ENCODE data around the gene GAS7. TPM values are rescaled to one million over a fixed set of nuclear protein-coding genes. Genes with fewer than 3 reads are reported as not detected.

GAS7 gene
- total RNA-seq, 2 donors from 2014 or later, result 10.3 to 144 TPM

GRCh38 chr17:9880582-9880999 lies 317.8 kb downstream of the GAS7 start:
- H3K9me3 ChIP-seq, result no peaks in the 10 kb centered on the region
- H3K27me3 ChIP-seq (replicated peaks; ENCODE audit: insufficient read depth), result no peaks in the 10 kb centered on the region
- H3K4me3 ChIP-seq, result no peak overlapping the region
- H3K4me1 ChIP-seq (replicated peaks), result no peaks in the 10 kb centered on the region
- 61% methylated on average over 3 of the region's 3 CpGs for WGBS
- TF ChIP-seq, protein P1, sequence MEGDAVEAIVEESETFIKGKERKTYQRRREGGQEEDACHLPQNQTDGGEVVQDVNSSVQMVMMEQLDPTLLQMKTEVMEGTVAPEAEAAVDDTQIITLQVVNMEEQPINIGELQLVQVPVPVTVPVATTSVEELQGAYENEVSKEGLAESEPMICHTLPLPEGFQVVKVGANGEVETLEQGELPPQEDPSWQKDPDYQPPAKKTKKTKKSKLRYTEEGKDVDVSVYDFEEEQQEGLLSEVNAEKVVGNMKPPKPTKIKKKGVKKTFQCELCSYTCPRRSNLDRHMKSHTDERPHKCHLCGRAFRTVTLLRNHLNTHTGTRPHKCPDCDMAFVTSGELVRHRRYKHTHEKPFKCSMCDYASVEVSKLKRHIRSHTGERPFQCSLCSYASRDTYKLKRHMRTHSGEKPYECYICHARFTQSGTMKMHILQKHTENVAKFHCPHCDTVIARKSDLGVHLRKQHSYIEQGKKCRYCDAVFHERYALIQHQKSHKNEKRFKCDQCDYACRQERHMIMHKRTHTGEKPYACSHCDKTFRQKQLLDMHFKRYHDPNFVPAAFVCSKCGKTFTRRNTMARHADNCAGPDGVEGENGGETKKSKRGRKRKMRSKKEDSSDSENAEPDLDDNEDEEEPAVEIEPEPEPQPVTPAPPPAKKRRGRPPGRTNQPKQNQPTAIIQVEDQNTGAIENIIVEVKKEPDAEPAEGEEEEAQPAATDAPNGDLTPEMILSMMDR (IDR thresholded peaks at IDR 0.05), result no peak
- TF ChIP-seq POLR2AphosphoS5 (IDR thresholded peaks at IDR 0.05) (no peak), POLR2A (IDR thresholded peaks at IDR 0.05) (no peak)
- intact Hi-C loops (cut with DNase I), result no loop called here
- no peaks in the 10 kb centered on the region for H3K36me3 ChIP-seq
- DNase-seq (ENCODE audit: low spot score), result no peak
- H3K27ac ChIP-seq, result no peak overlapping the region

DNA sequence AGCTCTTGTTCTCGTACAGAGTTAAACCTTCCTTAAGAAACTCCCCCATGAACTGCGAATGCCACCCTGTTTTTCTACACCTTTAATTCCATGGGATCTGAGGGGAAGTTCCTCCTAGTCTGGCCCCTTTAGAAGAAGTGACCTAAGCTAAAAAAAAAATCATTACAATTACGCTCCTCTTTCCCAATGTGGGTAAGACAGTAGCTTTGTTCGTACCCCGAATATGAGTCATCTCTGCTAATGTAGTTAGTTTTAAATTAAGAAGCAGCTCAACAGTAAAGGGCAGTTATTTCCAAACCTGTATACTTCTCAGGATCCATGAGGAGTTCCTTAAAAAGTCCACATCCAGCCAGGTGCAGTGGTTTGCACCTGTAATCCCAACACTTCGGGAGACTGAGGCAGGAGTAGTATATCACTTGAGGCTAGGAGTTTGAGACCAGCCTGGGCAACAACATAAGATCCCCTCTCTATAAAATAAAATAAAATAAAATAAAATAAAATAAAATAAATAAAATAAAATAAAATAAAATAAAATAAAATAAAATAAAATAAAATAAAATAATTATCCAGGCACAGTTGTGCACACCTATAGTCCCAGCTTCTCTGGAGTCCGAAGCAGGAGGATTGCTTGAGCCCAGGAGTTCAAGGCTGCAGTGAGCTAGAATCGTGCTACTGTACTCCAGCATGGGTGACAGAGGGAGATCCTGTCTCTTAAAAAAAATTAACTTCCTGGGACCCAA lies 319.4 kb downstream of the GAS7 start:
- intact Hi-C loops (cut with DNase I), result no loop called here
- H3K27ac ChIP-seq, result no peak overlapping the region
- H3K9me3 ChIP-seq, result no peaks in the 10 kb centered on the region
- TF ChIP-seq POLR2A (IDR thresholded peaks at IDR 0.05), result no peak
- TF ChIP-seq, protein P1 (IDR thresholded peaks at IDR 0.05), result no peak
- TF ChIP-seq POLR2AphosphoS5 (IDR thresholded peaks at IDR 0.05), result no peak
- no peak for DNase-seq (ENCODE audit: low spot score)
- H3K4me3 ChIP-seq, result no peak overlapping the region
- WGBS, result 89% methylated on average over 8 of the region's 8 CpGs
- H3K27me3 ChIP-seq (replicated peaks; ENCODE audit: insufficient read depth), result no peaks in the 10 kb centered on the region
- H3K36me3 ChIP-seq, result no peaks in the 10 kb centered on the region
- no peaks in the 10 kb centered on the region for H3K4me1 ChIP-seq (replicated peaks)

- no peaks in the 10 kb centered on the region for H3K4me1 ChIP-seq (replicated peaks)
- intact Hi-C loops (cut with DNase I), result no loop called here
- H3K36me3 ChIP-seq, result no peaks in the 10 kb centered on the region
- WGBS, result 86% methylated on average over 3 of the region's 3 CpGs
- TF ChIP-seq POLR2AphosphoS5 (IDR thresholded peaks at IDR 0.05) (no peak), POLR2A (IDR thresholded peaks at IDR 0.05) (no peak)
- TF ChIP-seq, protein P1 (IDR thresholded peaks at IDR 0.05), result no peak
- no peak overlapping the region for H3K27ac ChIP-seq
- H3K9me3 ChIP-seq, result no peaks in the 10 kb centered on the region
- H3K27me3 ChIP-seq (replicated peaks; ENCODE audit: insufficient read depth), result no peaks in the 10 kb centered on the region
- no peak for DNase-seq (ENCODE audit: low spot score)
- no peak overlapping the region for H3K4me3 ChIP-seq
Measured at GRCh38 chr17:9878356-9878755, 320.1 kb downstream of the GAS7 start.

GRCh38 chr17:9875441-9875840 lies 323.0 kb downstream of the GAS7 start:
- Histone ChIP-seq H3K4me1 (replicated peaks) (no peaks in the 10 kb centered on the region), H3K9me3 (no peaks in the 10 kb centered on the region), H3K36me3 (no peaks in the 10 kb centered on the region), H3K4me3 (no peak overlapping the region), H3K27me3 (replicated peaks; ENCODE audit: insufficient read depth) (no peaks in the 10 kb centered on the region), H3K27ac (no peak overlapping the region)
- DNase-seq (ENCODE audit: low spot score), result no peak
- TF ChIP-seq, protein P1 (IDR thresholded peaks at IDR 0.05), result no peak
- no peak for TF ChIP-seq POLR2A (IDR thresholded peaks at IDR 0.05)
- TF ChIP-seq POLR2AphosphoS5 (IDR thresholded peaks at IDR 0.05), result peak; percentile 9
- WGBS, result 17% methylated on average over 3 of the region's 3 CpGs
- intact Hi-C loops (cut with DNase I), result no loop called here

GRCh38 chr17:9874722-9875121 lies 323.7 kb downstream of the GAS7 start:
- no peak for DNase-seq (ENCODE audit: low spot score)
- Histone ChIP-seq H3K27ac (no peak overlapping the region), H3K27me3 (replicated peaks; ENCODE audit: insufficient read depth) (no peaks in the 10 kb centered on the region), H3K4me1 (replicated peaks) (no peaks in the 10 kb centered on the region), H3K4me3 (no peak overlapping the region), H3K36me3 (no peaks in the 10 kb centered on the region), H3K9me3 (no peaks in the 10 kb centered on the region)
- intact Hi-C loops (cut with DNase I), result no loop called here
- TF ChIP-seq POLR2AphosphoS5 (IDR thresholded peaks at IDR 0.05) (no peak), POLR2A (IDR thresholded peaks at IDR 0.05) (no peak)
- TF ChIP-seq, protein P1 (IDR thresholded peaks at IDR 0.05), result no peak
- 80% methylated on average over 3 of the region's 3 CpGs for WGBS

All from prostate gland (tissue), 2 donors.